Measurements from ENCODE around the gene EIF2B5. TPM values are rescaled to one million over a fixed set of nuclear protein-coding genes. Genes with fewer than 3 reads are reported as not detected.

The EIF2B5 gene
- total and polyA plus RNA-seq, 9 of the 15 experiments (the other 6 are each of a cell fraction or from before 2014, with no cell fraction given): 19.1 to 92.4 (median 74.0) TPM

- TF ChIP-seq GMEB1 (CRISPR knock-in tag; IDR thresholded peaks at IDR 0.05): no peak
- TF ChIP-seq TRIM28 (IDR thresholded peaks at IDR 0.05): peak; percentile 78; the same call in 1 of the 2 replicates
- TF ChIP-seq ZNF75A (CRISPR knock-in tag; IDR thresholded peaks at IDR 0.05): no peak
- TF ChIP-seq RCOR1 (IDR thresholded peaks at IDR 0.05; ENCODE audit: borderline replicate concordance in 1 of 2, low read depth in 2 of 2, low read length in 2 of 2): peak; percentile 42 to 96; a peak in 3 of 4 replicates
- no peak for TF ChIP-seq E2F1 (CRISPR knock-in tag; IDR thresholded peaks at IDR 0.05)
- 0 out of 2 replicates have a peak, but pooled peaks have one; percentile 27 for TF ChIP-seq PTRF (tag; IDR thresholded peaks at IDR 0.05)
- TF ChIP-seq CTCFL (IDR thresholded peaks at IDR 0.05; ENCODE audit: borderline replicate concordance, insufficient read depth, low read depth, low read length, poor library complexity, severe bottlenecking): no peak
- 0 out of 2 replicates have a peak, but pooled peaks have one; percentile 56 for TF ChIP-seq PTTG1 (tag; IDR thresholded peaks at IDR 0.05; ENCODE audit: low read depth)
- TF ChIP-seq POLR2G (IDR thresholded peaks at IDR 0.05; ENCODE audit: low read depth, low read length): no peak
- TF ChIP-seq ZNF584 (CRISPR knock-in tag; IDR thresholded peaks at IDR 0.05; ENCODE audit: low read depth): 0 out of 2 replicates have a peak, but pooled peaks have one; percentile 45
- peak; percentile 71 for TF ChIP-seq HDAC3 (IDR thresholded peaks at IDR 0.05; ENCODE audit: borderline replicate concordance, partially characterized antibody)
- TF ChIP-seq BRF1 (IDR thresholded peaks at IDR 0.05; ENCODE audit: borderline replicate concordance, extremely low read depth, insufficient read length): no peak
- 0 out of 4 replicates have a peak, but pooled peaks of 1 of the 2 experiments have one; percentile 7 for TF ChIP-seq TEAD1 (CRISPR knock-in tag; IDR thresholded peaks at IDR 0.05)
- TF ChIP-seq SMAD4 (CRISPR knock-in tag; conservative IDR thresholded peaks at IDR 0.05): peak; percentile 88
- TF ChIP-seq EP300 (IDR thresholded peaks at IDR 0.05; ENCODE audit: low read length): peak; percentile 80
- peak; percentile 84 for TF ChIP-seq ARID1B (IDR thresholded peaks at IDR 0.05)
- TF ChIP-seq NRF1 (conservative IDR thresholded peaks at IDR 0.05 in 1 of 2, IDR thresholded peaks at IDR 0.05 in 1 of 2): no peak
- no peak for TF ChIP-seq ZBTB26 (CRISPR knock-in tag; IDR thresholded peaks at IDR 0.05)
- TF ChIP-seq ZNF766 (CRISPR knock-in tag; conservative IDR thresholded peaks at IDR 0.05): 0 out of 2 replicates have a peak, but pooled peaks have one; percentile 21
- TF ChIP-seq ZBED1 (IDR thresholded peaks at IDR 0.05): 0 out of 2 replicates have a peak, but pooled peaks have one; percentile 53
- peak; percentile 65; the same call in 1 of the 2 replicates for TF ChIP-seq TOE1 (IDR thresholded peaks at IDR 0.05; ENCODE audit: borderline replicate concordance)
- no peak for TF ChIP-seq TOE1 (CRISPR knock-in tag; IDR thresholded peaks at IDR 0.05; ENCODE audit: borderline replicate concordance, low read depth)
- TF ChIP-seq TAL1 (IDR thresholded peaks at IDR 0.05): 0 out of 2 replicates have a peak, but pooled peaks have one; percentile 17
These were observed 49.7 kb upstream of the EIF2B5 start (continued) for GRCh38 chr3:184085389-184085852.
